Measurements from ENCODE around the gene MBOAT1. TPM values are rescaled to one million over a fixed set of nuclear protein-coding genes. Genes with fewer than 3 reads are reported as not detected.

MBOAT1 gene
- total and polyA plus RNA-seq, 9 donors, result 8.5 to 30.2 (median 12.7) TPM

- TF ChIP-seq POLR2A (IDR thresholded peaks at IDR 0.05) (no peak), EP300 (IDR thresholded peaks at IDR 0.05) (no peak), CTCF (IDR thresholded peaks at IDR 0.05) (no peak)
- no peak overlapping the region for H3K27ac ChIP-seq
These were observed 53.6 kb downstream of the MBOAT1 start for GRCh38 chr6:20158676-20159075.

GRCh38 chr6:20156824-20157223 lies 55.4 kb downstream of the MBOAT1 start:
- WGBS, 3 donors, result 87 to 93% (median 90%) methylated on average over 2 of the region's 2 CpGs
- intact Hi-C loops (cut with DNase I), result no loop called here
- Histone ChIP-seq H3K4me1 (ENCODE audit: insufficient read depth) (peaks cover 9% of the 10 kb centered on the region), H3K4me3 (no peak overlapping the region), H3K27me3 (no peaks in the 10 kb centered on the region), H3K9me3 (no peaks in the 10 kb centered on the region), H3K27ac (no peak overlapping the region), H3K36me3 (no peaks in the 10 kb centered on the region)
- TF ChIP-seq CTCF (IDR thresholded peaks at IDR 0.05) (no peak), EP300 (IDR thresholded peaks at IDR 0.05) (no peak), POLR2A (IDR thresholded peaks at IDR 0.05) (no peak)
- no peak for DNase-seq

More at GRCh38 chr6:20158676-20159075, 53.6 kb downstream of the MBOAT1 start:
- DNase-seq, result no peak
- Histone ChIP-seq H3K36me3 (no peaks in the 10 kb centered on the region), H3K9me3 (no peaks in the 10 kb centered on the region), H3K4me1 (ENCODE audit: insufficient read depth) (peaks cover 11% of the 10 kb centered on the region), H3K4me3 (no peak overlapping the region), H3K27me3 (no peaks in the 10 kb centered on the region)
- 93 to 96% (median 95%) methylated on average over 4 of the region's 4 CpGs for WGBS, 3 donors
- intact Hi-C loops (cut with DNase I), result no loop called here

GRCh38 chr6:20154753-20155152 lies 57.5 kb downstream of the MBOAT1 start:
- Histone ChIP-seq H3K27me3 (no peaks in the 10 kb centered on the region), H3K4me3 (no peak overlapping the region), H3K36me3 (no peaks in the 10 kb centered on the region), H3K27ac (no peak overlapping the region), H3K9me3 (no peaks in the 10 kb centered on the region), H3K4me1 (ENCODE audit: insufficient read depth) (peaks cover 9% of the 10 kb centered on the region)
- intact Hi-C loops (cut with DNase I), result no loop called here
- TF ChIP-seq EP300 (IDR thresholded peaks at IDR 0.05) (no peak), POLR2A (IDR thresholded peaks at IDR 0.05) (no peak), CTCF (IDR thresholded peaks at IDR 0.05) (no peak)
- DNase-seq, result no peak
- WGBS, 3 donors, result 91 to 96% (median 94%) methylated on average over 2 of the region's 2 CpGs

GRCh38 chr6:20153194-20153593 lies 59.1 kb downstream of the MBOAT1 start:
- TF ChIP-seq CTCF (IDR thresholded peaks at IDR 0.05), result no peak
- TF ChIP-seq EP300 (IDR thresholded peaks at IDR 0.05), result no peak
- TF ChIP-seq POLR2A (IDR thresholded peaks at IDR 0.05), result no peak
- intact Hi-C loops (cut with DNase I), result no loop called here
- 90 to 94% (median 92%) methylated on average over 3 of the region's 3 CpGs for WGBS, 3 donors
- Histone ChIP-seq H3K4me1 (ENCODE audit: insufficient read depth) (peaks cover 8% of the 10 kb centered on the region), H3K4me3 (no peak overlapping the region), H3K27me3 (no peaks in the 10 kb centered on the region), H3K27ac (no peak overlapping the region), H3K36me3 (no peaks in the 10 kb centered on the region), H3K9me3 (no peaks in the 10 kb centered on the region)
- no peak for DNase-seq
